NCI-H1694 (cell line): ENCODE data around the gene USP34.

Source experiments
- DNase-seq: peaks from one replicate; lab custom pipeline; 2025; lab: John Stamatoyannopoulos, UW

The USP34 gene

GRCh38 chr2:61368687-61369665 lies 101.9 kb downstream of the USP34 start:
- DNase-seq = no peak

GRCh38 chr2:61367177-61367576 lies 103.7 kb downstream of the USP34 start:
- DNase-seq = no peak

- DNase-seq = no peak
Measured at GRCh38 chr2:61363580-61363979, 107.3 kb downstream of the USP34 start.

GRCh38 chr2:61362873-61363272 lies 108.0 kb downstream of the USP34 start:
- DNase-seq = no peak

- DNase-seq = no peak
Measured at GRCh38 chr2:61361068-61361467, 109.8 kb downstream of the USP34 start.

- DNase-seq = no peak
Measured at GRCh38 chr2:61359058-61359457, 111.8 kb downstream of the USP34 start.

GRCh38 chr2:61357681-61358080 lies 113.2 kb downstream of the USP34 start:
- no peak for DNase-seq

- DNase-seq = no peak
Measured at GRCh38 chr2:61356958-61357350, 113.9 kb downstream of the USP34 start.

GRCh38 chr2:61356261-61356957 lies 114.5 kb downstream of the USP34 start:
- DNase-seq = no peak

- no peak for DNase-seq
Measured at GRCh38 chr2:61354543-61355197, 116.2 kb downstream of the USP34 start.

GRCh38 chr2:61353909-61354308 lies 117.0 kb downstream of the USP34 start:
- DNase-seq = no peak

GRCh38 chr2:61350777-61351176 lies 120.1 kb downstream of the USP34 start:
- no peak for DNase-seq

GRCh38 chr2:61343141-61343540 lies 127.7 kb downstream of the USP34 start:
- no peak for DNase-seq

- DNase-seq = no peak
Measured at GRCh38 chr2:61340242-61340641, 130.6 kb downstream of the USP34 start.

- DNase-seq = no peak
Measured at GRCh38 chr2:61338447-61338846, 132.4 kb downstream of the USP34 start.

GRCh38 chr2:61335187-61335586 lies 135.7 kb downstream of the USP34 start:
- no peak for DNase-seq

GRCh38 chr2:61334466-61334865 lies 136.4 kb downstream of the USP34 start:
- no peak for DNase-seq

GRCh38 chr2:61328707-61329251 lies 142.1 kb downstream of the USP34 start:
- no peak for DNase-seq

GRCh38 chr2:61327173-61327572 lies 143.7 kb downstream of the USP34 start:
- DNase-seq = no peak

GRCh38 chr2:61326423-61326822 lies 144.5 kb downstream of the USP34 start:
- DNase-seq = no peak

GRCh38 chr2:61320181-61320580 lies 150.7 kb downstream of the USP34 start:
- no peak for DNase-seq

- DNase-seq = no peak
Measured at GRCh38 chr2:61318553-61318952, 152.3 kb downstream of the USP34 start.
